GM21723 (cell line): Measurements from ENCODE around the gene SMARCB1.

Experiments used
- ATAC-seq: cut with Tn5 transposase; IDR thresholded peaks from one replicate; pipeline ENCODE4 v1.9.1; 2021; ENCODE audit warnings: mild to moderate bottlenecking, moderate library complexity; ENCODE audit not compliant: unreplicated experiment

Gene SMARCB1

DNA sequence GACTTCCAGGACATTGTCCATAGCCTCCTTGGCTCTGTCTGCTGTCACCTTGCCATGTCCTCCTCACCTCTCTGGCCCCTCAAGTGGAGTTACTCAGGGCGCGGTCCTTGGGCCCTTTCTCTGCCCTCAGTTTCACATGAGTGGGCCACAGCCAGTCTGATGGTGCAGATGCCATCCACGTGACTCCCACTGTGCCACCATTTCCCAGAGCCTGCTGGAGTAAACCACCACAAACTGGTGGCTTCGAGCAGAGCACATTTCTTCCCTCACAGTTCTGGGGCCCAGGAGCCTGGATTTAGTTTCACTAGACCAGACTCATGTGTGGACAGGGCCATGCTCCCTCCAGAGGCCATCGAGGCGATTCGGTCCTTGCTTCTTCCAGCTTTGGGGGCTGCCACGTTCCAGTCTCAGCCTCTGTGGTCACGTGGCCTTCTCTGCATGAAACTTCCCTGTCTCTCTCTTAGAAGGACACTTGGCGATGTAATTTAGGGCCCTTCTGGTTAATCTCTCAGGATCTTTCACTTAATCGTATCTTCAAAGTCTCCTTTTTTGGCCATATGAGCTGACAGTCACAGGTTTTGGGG is 14.6 kb downstream of the SMARCB1 start:
- ATAC-seq = no peak

DNA sequence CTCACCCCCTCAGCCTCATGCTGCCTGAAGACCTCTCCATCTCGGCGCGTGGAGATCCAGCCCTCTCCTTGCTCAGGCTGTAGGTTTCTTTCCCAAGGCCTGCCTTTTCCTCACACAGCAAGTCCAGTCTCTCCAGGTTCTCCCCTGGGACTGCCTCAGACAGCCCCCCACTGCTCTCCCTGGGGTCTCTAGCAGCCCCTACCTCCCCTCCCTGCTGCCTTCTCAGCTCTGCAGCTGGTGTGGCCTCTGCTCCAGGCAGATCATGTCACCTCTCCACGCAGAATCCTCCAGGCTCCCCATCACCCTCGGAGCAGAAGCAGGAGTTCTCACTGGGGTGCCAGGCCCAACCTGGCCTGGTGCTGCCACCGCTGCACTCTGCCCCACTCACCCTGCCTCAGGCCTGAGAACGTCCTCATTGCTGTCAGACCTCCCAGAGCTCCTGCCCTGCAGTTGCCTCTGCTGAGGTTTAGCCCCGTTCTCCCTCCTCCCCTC is 15.2 kb downstream of the SMARCB1 start:
- no peak for ATAC-seq

DNA sequence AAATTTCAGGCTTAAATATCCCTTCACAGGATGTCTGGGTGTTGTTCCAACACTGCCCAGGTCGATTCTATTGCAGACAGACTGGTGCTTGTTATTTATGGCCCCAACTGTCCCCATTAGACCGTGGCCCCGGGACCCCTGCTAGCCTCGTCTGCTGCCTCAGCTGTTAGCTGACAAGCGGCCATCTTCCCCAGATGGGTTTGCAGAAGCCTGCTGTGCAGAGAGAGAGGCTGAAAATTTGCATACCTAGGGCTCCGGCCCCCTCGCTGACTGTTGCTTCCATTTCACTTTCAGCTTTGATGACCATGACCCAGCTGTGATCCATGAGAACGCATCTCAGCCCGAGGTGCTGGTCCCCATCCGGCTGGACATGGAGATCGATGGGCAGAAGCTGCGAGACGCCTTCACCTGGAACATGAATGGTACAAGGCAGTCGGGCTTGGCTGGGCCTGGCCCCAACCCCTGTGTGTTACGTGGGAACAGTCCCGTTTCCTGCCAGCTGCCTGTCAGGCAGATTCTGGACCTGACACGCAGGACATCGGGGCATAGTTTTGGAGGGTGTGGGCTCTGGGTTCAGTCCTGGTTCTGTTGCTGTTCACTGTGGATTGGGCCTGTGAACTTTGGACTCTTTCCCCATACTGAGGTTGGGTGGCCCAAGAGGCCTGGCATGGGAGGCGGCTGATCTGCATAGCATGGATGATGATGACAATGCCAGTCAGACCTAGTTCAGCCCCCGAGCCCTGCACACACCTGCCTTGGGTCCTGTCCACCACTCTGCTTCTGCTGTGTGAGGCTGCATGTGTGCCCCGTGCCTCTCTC is 16.4 kb downstream of the SMARCB1 start:
- no peak for ATAC-seq

DNA sequence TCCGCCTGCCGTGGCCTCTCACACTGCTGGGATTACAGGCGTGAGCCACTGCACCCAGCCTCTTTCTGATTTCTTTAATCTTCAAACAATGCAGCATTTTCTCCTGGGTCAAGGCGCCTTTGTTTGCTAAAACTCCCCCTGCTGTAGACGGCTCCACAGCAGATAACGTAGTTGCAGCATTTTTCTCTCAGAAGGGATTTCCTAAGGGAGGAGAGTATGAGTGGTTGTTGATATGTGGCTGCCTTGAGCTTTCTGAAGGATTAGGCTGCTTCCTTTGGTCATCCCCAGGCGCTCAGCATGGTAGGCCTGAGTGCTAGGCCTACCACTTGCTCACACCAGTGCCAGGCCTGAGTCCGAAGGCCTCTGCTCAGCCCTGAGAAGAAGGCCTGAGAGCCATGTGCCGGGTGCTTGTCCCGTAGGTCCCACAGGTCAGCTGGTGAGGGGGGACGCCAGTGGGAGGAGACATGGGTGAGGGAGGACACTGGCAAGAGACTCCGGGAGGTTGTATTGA is 18.1 kb downstream of the SMARCB1 start:
- ATAC-seq = no peak

DNA sequence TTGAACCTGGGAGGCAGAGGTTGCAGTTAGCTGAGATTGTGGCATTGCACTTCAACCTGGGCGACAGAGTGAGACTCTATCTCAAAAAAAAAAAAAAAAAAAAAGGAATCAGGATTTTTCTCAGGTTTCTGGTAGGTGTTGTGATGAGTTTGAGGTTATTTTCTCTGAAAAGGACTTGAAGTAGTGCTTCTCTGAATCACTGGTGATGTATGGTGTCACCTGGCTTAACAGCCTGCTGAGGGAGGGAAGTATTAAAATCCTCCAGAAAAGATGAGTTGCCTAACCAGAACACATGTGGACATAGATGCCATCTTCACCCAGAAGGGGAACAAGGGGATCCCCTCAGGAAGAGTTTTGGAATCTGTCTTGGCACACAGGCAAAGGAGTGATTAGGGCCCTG is 20.1 kb downstream of the SMARCB1 start:
- ATAC-seq = no peak

DNA sequence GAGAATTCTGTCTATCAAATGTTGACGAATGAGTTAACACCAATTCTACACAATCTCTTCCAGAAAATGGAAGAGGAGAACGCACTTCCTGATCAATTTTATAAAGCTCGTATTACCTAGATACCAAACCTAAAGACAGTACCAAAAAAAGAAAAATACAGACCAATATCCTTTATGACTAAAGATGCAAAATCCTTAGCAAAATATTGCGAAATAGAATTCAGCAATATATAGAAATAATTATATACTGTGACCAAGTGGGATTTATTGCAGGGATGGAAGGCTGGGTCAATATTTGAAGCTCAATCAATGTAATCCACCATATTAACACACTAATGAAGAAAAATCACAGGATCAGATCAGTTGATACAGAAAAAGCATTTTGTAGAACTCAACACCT is 25.6 kb downstream of the SMARCB1 start:
- no peak for ATAC-seq

DNA sequence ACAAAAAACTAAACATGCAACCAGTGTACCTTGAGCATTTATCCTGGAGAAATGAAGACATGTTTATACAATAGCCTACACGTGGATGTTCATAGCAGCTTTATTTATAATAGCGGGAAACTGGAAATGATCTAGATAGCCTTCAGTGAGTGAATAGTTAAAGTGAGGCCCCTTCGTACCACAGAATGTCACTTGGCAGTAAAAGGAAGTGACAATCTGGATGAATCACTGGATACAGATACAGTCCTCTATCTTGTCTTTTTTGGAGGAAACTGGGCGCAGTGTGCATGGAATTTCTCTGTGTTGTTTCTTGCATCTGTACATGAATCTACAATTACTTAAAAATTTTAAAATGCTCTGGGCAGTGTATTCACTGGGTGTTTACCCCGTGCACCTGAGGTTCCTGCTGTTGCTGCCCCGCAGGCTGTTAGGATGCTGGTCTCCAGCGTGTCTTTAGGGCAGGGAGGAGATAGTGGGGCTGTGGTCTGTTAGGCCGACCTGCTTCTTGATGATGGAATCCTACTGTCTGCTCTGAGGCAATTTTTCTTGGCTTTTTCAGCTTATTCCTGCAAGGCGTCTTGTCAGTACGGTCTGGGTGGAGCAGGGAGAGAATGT is 28.9 kb downstream of the SMARCB1 start:
- ATAC-seq = no peak

DNA sequence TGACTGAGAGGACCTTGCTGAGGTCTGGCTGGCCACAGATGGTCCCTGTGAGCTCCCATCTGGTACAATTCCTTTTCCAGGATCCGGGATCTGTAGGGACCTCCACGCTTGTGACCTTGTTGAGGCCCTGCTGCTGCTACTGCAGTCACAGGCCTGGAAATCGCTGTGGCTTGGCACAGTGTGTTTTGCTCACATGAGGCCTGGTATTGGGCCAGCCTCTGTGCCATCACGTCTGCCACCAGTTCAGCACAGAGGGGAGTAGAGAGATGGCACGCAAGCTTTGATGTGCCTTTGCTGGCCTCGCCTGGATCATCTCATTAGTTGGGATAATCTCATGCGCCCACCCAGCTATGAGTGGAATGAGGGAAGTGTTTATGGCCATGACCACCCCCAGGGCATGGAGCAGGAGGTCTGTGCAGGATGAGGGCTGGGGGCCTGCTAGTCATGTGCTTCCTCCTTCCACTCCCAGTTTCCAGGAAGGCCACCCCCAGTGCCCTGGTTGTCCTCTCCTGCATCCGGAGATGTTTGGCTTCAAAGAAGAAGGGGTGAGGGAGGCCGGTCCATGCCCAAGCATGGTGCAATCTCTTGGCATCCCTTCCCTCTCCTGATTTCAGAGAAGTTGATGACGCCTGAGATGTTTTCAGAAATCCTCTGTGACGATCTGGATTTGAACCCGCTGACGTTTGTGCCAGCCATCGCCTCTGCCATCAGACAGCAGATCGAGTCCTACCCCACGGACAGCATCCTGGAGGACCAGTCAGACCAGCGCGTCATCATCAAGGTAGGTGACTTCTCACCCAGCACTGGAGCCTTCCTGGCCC is 29.6 kb downstream of the SMARCB1 start:
- no peak for ATAC-seq

DNA sequence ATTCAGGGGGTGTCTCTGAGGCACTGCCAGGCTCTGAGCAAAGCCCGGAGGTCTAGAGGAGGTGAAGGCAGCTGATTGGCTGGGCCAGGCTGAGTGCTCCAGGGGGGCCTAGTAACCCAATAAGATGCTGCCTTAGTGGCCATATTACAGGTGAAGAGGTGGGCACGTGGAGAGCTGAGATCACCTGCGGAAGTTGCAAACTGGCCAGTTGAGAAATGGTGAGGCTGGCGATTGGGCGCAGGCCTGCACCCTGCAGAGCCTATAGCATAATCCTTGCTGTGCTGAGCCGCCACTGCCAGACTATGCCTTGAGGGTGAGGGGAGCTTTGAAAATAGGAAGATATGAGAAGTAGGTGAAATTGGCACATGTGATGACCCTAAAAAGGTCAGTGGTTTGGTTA is 30.4 kb downstream of the SMARCB1 start:
- no peak for ATAC-seq

DNA sequence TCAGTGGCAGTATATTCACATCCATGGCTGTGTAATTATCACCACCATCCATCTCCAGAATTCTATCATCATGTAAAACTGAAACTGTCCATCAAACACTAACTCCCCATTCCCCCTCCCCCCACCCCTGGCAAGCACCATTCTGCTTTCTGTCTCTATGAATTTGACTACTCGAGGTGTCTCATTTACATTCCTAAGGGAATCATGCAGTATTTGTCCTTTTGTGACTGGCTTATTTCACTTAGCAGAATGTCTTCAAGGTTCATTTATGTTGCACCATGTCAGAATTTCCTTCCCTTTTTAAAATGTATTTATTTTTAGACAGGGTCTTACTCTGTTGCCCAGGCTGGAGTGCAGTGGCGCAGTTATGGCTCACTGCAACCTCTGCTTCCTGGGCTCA is 31.8 kb downstream of the SMARCB1 start:
- ATAC-seq = no peak

DNA sequence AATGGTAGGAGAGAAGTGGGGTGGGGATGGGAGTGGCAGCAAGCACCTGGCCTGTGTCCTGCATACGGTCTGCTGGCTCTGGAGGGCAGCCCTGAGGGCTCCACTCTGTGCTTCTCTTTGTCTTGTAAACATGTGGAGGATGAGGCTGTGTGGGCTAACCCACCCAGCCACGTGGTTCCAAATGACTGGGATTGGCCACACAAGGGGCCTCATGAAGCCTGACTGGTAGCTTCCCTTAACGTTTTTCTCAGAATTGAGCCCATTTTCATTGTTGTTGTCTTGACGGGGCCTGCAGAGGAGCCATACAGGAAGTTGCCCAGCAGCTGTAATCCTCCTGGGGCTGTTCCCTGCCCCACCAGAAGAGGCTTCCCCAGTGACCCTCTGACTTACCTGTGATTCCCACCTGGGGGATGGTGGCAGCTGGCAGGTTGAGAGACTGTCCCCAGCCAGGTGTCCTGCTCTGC is 34.0 kb downstream of the SMARCB1 start:
- no peak for ATAC-seq

DNA sequence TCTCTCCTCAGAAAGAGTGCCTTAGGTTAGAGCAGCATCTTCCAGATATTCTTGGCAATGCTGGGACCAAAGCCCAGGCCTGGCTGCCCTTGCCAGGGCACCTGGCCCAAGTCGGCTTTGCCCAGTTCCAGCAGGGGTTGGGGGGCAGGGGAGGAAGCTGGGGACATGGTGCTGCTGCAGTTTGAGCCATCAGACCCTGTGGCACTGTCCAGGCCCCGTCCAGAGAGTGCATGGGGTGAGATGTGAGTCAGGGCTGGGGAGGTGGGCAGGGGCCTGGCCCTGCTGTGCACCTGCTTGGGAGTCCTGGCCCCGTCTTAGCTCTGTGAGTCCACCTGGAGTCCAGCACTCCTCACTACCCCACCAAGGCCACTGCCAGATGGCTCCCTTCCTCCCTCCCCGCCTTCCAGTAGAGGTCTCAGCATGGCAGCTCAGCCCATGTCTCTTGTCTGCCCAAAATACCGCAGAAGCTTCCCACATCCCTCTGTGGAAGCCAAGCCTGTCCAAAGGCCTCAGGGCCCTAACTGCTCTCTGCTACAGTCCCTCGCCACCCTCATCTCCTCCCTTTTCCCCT is 35.4 kb downstream of the SMARCB1 start:
- no peak for ATAC-seq

DNA sequence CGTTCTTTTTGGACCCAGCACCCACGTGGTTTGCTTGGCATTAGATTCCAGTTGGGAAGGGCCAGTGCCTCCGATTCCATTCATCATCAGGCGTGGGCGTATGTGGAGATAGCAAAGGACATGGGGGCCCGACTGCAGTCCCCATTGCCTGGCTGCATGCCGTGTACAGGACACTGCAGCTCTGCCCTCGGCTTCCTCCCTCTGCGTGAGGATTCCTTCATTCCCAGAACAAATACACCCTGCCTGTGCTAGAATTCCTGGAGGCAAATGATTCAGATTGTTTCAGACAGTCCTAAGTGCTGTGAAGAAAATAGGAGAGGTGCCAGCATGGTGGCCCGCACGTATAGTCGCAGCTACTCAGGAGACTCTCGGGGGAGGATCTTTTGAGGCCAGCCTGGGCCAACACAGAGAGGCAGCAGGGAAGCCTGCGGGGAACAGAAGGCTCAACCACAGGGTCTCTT is 36.6 kb downstream of the SMARCB1 start:
- ATAC-seq = no peak

DNA sequence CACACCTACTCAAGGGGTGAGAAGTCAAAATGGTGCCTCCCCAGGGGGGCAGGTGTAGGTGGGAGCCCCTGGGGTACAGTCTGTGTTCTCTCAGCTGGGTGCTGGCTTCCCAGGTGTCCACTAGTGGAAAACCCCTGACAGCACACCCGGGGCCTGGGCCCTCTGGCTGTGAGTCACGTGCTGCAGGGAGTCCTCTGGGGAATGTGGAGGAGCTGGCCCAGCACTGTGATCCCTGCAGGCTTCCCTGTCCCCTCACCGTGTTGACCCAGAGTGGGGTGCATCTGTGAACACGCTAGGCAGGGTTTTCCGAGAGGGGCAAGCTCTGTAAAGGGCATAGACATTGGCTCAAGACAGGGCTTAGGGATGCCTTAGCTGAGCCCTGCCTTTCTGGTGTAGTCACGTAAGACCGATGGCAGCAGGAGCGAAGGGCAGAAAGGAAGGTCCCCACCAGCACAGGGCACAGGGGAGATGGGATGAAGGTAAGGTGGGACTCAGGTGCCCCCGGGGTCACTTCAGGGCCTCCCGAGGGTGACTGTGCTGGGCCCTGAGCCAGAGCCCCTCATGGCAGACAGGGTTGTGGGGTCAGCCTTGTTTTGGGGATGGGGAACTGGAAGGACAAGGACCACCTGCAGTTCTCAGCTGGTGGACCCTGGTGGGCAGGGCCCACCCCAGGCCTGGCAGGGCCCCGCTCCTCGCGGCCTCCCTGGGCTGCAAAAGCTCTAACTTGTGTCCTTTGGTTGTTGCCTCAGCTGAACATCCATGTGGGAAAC is 37.9 kb downstream of the SMARCB1 start:
- no peak for ATAC-seq

DNA sequence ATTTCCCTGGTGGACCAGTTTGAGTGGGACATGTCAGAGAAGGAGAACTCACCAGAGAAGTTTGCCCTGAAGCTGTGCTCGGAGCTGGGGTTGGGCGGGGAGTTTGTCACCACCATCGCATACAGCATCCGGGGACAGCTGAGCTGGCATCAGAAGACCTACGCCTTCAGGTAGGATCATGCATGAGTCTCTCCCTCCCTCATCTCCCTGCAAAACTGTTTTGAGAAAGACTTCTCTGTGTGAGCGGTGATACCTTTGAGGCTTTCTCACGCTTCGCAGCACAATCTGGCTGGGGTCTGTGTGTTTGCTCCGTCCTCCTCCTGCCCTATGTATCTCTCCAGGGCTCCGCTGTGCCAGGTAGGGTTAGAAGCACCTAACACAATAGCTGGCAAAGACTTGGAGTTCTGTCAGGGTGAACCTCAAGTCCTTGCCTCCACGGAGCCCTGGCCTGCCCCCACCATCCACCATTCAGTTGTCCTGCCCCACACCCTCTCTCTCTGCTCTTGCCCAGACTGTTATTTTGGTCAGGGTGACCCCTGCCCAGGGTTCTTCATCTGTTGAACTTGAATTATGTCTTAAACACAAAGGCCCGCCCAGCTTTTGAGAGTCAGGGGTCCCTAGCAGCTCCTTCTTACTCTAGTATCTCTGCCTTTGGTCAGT is 38.6 kb downstream of the SMARCB1 start:
- no peak for ATAC-seq

DNA sequence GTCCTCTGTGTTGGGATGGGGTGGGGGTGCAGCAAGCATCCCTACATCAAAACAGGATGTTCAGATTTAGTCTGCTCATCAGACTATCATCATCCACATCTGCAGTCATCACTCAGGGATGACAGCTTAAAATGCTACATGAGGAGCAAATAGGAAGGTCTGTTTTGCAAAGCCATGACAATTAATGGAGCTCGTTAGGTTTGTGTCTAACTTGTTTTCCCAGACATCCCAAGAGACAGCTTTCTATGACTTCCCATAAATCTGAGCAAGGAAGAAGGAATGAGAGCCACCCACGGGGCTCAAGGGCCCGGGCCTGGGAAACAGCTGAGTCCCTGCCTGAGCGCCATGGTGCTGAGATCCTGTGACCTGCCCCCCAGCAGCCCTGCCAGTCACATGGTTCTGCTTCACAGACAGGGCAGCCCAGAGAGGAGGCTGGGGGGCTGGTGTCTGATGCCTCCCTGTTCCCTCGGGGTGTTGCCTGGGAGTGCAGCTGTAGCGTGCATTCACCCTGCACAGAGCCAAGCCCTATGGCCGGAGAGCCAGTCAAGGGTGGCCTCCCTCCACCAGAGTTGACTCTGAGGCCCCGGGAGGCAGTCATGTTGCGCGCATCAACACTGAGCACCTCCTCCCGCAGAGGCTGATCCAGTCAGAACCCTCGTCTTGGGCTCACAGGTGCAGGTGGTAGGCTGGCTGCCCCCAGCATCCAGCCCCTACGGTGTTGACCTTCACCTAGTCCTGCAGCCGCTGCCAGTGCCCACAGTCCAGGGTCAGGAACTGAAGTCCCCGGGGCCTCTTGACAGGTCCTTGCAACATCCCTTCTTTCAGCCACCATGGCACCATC is 40.0 kb downstream of the SMARCB1 start:
- ATAC-seq = no peak

DNA sequence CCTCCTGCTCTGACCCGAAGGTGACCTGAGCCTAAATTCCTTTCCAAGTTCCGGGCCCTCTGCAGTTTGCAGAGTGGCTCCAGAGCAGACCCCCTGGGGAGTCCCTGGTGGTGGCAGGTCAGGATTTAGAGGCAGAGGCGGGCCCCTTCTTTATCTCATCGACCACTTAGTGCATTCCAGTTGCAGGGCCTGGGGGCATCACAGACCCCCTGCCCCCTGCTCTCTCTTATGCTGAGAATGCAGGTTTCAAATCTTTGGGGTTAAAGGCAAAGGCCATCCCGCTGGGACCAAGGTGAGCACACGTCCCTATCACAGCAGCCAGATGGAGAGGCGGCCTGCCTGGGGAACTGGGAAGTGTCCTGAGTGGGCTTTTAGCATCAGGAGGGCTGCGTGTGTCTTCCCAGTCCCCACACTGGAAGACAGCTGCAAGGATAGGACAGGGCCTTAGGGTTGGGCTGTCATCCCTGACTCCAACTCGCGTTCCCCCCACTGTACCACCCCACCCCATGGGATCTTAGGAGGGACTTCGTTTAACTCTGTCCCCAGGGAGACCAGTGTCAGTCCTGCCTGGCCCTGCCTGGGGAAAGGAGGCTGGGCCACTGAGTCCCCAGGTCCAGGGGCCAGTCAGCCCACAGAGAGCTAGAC is 40.7 kb downstream of the SMARCB1 start:
- no peak for ATAC-seq
